NCI-H510A (cell line): ENCODE measurements around the gene ARFRP1.

Experiments used
- DNase-seq: peaks from one replicate; lab custom pipeline; 2025; lab: John Stamatoyannopoulos, UW

Gene ARFRP1

DNA sequence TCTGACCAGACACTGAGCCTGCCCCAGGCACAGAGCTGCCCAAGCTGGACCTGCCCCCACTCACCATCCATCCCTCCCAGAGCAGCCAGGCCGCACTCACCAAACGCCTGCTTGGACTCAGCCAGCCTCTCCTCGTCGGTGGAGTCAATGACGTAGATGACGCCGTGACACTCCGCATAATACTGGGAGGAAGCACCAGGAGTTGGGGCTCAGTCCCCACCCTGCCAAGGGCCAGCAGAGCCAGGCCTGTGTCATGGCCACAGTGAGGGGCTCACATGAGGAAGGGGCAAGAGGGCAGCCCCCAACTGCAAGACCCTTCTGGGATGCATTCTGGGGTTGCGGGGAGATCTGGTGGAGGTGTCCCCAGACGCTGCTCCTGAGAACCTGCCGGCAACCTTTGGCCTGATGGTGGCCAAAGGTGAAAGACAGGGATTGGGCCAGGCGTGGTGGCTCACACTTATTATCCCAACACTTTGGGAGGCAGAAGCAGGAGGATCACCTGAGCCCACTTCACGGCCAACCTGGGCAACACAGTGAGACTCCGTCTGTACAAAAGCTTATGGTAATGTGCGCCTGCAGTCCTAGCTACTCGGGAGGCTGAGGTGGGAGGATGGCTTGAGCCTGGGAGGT is 5.6 kb downstream of the ARFRP1 start:
- no peak for DNase-seq

GRCh38 chr20:63701329-63702035 is 6.3 kb downstream of the ARFRP1 start:
- DNase-seq, result no peak

DNA sequence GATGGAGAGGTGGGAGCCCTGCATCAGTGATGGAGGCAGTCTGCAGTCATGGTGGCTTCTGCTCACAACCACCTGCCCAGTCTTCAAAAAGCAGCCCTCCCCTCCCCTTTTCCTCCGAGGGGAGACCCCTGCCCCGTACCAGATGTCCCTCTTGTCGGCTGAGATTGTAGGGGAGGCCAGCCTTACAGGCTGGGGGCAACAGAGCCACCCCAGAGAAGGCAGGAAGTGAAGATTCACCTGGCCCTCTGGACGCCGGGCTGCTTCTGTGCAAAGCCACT is 6.8 kb downstream of the ARFRP1 start:
- DNase-seq, result no peak

GRCh38 chr20:63700199-63701050 is 7.4 kb downstream of the ARFRP1 start:
- DNase-seq, result no peak

GRCh38 chr20:63699466-63700198 is 8.1 kb downstream of the ARFRP1 start:
- DNase-seq, result no peak

GRCh38 chr20:63698739-63699465 is 8.9 kb downstream of the ARFRP1 start:
- no peak for DNase-seq

DNA sequence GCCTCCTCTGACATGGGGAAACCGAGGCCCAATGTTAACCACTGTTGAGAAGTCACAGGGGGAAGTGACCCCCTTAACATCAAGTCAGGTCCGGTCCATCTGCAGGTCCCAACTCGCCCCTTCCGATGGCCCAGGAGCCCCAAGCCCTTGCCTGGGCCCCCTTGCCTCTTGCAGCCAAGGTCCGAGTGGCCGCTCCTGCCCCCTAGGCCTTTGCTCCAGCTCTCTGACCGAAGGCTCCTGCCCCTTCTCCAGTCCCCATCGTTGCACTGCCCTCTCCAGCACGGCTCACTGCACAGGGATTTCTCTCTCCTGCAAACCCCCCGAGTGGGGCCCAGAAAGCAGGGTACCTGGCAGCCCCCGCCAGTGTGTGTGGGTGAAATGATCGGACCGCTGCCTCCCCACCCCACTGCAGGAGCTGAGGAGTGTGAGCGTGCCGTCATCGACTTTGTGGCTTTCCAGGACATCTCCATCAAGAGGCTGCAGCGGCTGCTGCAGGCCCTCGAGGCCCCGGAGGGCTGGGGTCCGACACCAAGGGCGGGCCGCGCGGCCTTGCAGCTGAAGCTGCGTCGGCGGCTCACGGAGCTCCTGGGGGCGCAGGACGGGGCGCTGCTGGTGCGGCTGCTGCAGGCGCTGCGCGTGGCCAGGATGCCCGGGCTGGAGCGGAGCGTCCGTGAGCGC is 9.8 kb downstream of the ARFRP1 start:
- DNase-seq, result no peak

DNA sequence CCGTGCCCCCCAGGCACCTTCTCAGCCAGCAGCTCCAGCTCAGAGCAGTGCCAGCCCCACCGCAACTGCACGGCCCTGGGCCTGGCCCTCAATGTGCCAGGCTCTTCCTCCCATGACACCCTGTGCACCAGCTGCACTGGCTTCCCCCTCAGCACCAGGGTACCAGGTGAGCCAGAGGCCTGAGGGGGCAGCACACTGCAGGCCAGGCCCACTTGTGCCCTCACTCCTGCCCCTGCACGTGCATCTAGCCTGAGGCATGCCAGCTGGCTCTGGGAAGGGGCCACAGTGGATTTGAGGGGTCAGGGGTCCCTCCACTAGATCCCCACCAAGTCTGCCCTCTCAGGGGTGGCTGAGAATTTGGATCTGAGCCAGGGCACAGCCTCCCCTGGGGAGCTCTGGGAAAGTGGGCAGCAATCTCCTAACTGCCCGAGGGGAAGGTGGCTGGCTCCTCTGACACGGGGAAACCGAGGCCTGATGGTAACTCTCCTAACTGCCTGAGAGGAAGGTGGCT is 10.4 kb downstream of the ARFRP1 start:
- DNase-seq, result no peak

- DNase-seq, result no peak
Measured at GRCh38 chr20:63696628-63697356, 11.0 kb downstream of the ARFRP1 start, which contains the start of gene TNFRSF6B. Gene TNFRSF6B (plus strand): TSS chr20:63696652. CDS start chr20:63696768, 116 bp downstream.

- DNase-seq, result no peak
Measured at GRCh38 chr20:63696306-63696627, 11.5 kb downstream of the ARFRP1 start.

- no peak for DNase-seq
Measured at GRCh38 chr20:63695424-63696305, 12.1 kb downstream of the ARFRP1 start.

GRCh38 chr20:63694584-63695423 is 13.0 kb downstream of the ARFRP1 start:
- no peak for DNase-seq

- DNase-seq, result no peak
Measured at GRCh38 chr20:63693733-63694583, 13.8 kb downstream of the ARFRP1 start.

GRCh38 chr20:63693083-63693732 is 14.6 kb downstream of the ARFRP1 start:
- DNase-seq, result no peak

- no peak for DNase-seq
Measured at GRCh38 chr20:63692436-63693082, 15.2 kb downstream of the ARFRP1 start.

GRCh38 chr20:63691711-63692435 is 15.9 kb downstream of the ARFRP1 start:
- no peak for DNase-seq
